ENCODE measurements around the gene GLB1L.

- TF ChIP-seq, protein P1, sequence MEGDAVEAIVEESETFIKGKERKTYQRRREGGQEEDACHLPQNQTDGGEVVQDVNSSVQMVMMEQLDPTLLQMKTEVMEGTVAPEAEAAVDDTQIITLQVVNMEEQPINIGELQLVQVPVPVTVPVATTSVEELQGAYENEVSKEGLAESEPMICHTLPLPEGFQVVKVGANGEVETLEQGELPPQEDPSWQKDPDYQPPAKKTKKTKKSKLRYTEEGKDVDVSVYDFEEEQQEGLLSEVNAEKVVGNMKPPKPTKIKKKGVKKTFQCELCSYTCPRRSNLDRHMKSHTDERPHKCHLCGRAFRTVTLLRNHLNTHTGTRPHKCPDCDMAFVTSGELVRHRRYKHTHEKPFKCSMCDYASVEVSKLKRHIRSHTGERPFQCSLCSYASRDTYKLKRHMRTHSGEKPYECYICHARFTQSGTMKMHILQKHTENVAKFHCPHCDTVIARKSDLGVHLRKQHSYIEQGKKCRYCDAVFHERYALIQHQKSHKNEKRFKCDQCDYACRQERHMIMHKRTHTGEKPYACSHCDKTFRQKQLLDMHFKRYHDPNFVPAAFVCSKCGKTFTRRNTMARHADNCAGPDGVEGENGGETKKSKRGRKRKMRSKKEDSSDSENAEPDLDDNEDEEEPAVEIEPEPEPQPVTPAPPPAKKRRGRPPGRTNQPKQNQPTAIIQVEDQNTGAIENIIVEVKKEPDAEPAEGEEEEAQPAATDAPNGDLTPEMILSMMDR (IDR thresholded peaks at IDR 0.05): no peak
- no peak for TF ChIP-seq POLR2A (IDR thresholded peaks at IDR 0.05)
These were observed 37.1 kb upstream of the GLB1L start for GRCh38 chr2:219282375-219282774.
